NB4 (cell line): ENCODE results near the gene ACOX3.

ENCODE experiments used
- POLR2A ChIP-seq: IDR thresholded peaks from 2 replicates; pipeline ENCODE4 v1.6.1; 2011; ENCODE audit warnings: mild to moderate bottlenecking; ENCODE audit not compliant: insufficient read length; ENCODE audit errors: extremely low read depth
- TF ChIP-seq, protein P1 (sequence below): IDR thresholded peaks from one replicate; pipeline ENCODE4 v1.5.1; 2012; ENCODE audit warnings: low read depth, low read length

DNA sequence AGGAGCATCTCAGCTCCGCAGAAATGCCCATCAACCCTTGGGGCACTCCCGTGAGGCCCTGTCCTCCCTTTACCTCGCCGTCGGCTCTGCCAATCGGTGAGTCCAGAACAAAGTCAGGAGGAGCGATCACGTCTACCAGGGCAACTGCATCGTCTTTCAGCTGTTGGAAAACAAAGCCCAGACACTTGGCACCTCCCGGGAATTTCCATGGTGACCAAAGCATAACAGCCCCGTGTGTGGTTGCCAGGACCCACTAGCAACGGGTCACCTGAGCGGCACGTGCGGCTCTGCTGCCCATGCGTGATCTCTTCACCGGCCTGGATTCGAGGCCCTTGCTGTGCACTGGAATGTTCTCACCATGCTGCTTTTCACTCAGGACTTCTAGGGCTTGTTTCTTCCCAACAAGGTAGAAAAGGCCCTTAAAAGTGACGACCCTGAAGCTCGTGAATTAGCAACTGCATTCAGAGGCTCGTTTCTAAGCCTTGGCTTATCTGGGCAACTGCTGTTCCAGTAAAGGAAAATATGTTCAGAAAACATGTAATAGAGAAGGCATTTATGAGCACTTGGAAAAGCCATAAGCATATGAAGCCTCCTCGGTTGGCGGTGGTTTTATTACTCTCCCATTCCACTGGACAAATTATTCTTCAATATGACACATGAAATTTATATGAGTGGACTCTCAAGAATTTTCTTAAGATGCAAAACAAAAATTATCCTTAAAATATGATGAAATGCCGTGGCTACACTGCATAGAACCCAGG is 69.5 kb downstream of the ACOX3 start:
- TF ChIP-seq, protein P1, sequence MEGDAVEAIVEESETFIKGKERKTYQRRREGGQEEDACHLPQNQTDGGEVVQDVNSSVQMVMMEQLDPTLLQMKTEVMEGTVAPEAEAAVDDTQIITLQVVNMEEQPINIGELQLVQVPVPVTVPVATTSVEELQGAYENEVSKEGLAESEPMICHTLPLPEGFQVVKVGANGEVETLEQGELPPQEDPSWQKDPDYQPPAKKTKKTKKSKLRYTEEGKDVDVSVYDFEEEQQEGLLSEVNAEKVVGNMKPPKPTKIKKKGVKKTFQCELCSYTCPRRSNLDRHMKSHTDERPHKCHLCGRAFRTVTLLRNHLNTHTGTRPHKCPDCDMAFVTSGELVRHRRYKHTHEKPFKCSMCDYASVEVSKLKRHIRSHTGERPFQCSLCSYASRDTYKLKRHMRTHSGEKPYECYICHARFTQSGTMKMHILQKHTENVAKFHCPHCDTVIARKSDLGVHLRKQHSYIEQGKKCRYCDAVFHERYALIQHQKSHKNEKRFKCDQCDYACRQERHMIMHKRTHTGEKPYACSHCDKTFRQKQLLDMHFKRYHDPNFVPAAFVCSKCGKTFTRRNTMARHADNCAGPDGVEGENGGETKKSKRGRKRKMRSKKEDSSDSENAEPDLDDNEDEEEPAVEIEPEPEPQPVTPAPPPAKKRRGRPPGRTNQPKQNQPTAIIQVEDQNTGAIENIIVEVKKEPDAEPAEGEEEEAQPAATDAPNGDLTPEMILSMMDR = no peak
- TF ChIP-seq POLR2A = no peak
